NCI-H2196 (cell line): ENCODE measurements around the gene EP400.

Experiments
- DNase-seq: peaks from one replicate; lab custom pipeline; 2025; ENCODE audit not compliant: unreplicated experiment; lab: John Stamatoyannopoulos, UW

EP400 gene

DNA sequence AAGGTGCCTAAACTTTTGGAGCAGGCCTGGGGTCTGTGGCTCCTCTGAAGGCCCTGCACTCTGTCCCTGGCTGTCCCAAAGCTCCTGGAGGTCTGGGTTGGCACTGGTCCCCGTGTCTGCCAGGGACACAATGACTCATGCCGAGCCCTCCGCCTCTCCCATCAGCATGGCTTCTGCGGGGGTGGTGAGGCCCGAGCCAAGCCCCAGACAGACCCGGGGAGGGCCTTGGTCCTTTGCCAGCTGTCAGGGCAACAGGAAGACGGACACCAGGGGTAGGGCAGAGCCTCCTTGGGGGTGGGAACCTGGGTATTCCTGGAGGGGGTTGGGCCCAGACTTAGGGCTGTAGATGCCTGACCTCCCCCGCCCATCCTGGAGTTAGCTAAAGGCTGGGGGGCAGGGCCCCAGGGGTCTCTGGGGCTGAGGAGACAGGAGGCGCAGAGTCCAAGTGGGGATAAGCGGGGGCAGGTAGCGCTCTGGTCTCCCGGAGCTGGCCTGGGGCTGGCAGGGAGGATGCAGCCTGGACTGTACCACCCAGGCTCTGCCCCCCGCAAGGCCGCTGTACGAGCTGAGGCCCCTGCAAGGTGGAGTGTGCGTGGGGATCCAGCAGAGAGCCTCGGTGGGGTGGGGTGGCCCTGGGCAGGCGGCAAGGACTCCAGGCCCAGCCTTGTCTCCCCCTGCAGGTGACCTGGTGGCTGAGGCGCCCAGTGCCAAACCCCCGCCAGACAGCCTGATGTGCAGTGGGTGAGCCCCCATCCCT, 37.0 kb upstream of the EP400 start:
- DNase-seq: peak; percentile 44

DNA sequence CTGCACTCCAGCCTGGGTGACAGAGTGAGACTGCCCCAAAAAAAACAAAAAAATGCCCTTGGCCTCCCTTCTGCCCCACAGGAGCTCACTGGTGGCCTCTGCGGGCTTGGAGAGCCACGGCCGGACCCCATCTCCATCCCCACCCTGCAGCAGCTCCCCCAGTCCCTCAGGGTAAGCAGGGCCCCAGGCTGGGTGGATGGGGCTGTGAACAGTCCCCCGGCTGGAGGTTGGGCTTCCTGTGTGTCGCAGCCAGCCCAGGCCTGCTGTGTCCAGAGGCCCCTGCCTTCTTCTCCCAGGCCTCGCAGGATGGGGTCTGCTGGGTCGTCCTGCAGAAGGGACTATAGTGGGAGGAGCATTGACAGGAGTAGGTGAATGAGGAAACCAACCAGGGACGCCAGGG, 36.1 kb upstream of the EP400 start:
- no peak for DNase-seq

DNA sequence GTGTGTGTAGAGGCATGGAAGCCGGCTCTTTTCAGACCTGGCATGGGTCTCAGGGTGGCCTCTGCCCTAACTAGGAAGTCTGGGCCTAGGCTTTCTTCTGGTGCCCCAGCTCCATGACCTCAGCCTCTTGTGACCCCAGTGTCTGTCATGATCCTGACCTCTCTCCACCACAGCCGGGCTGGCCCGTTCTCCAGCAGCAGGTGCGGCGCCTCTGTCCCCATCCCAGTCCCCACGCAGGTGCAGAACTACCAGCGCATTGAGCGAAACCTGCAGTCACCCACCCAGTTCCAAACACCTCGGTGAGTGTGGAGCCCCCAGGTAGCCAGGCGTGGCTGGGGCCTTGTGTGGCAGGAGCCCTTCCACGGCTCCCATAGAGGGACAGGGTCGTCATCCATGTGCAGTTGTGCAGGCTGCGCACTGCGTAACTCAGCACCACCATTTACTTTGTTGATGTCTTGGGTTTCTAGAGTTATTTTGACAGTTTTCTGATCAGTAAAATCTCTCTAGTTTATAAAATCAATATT, 35.5 kb upstream of the EP400 start:
- no peak for DNase-seq

DNA sequence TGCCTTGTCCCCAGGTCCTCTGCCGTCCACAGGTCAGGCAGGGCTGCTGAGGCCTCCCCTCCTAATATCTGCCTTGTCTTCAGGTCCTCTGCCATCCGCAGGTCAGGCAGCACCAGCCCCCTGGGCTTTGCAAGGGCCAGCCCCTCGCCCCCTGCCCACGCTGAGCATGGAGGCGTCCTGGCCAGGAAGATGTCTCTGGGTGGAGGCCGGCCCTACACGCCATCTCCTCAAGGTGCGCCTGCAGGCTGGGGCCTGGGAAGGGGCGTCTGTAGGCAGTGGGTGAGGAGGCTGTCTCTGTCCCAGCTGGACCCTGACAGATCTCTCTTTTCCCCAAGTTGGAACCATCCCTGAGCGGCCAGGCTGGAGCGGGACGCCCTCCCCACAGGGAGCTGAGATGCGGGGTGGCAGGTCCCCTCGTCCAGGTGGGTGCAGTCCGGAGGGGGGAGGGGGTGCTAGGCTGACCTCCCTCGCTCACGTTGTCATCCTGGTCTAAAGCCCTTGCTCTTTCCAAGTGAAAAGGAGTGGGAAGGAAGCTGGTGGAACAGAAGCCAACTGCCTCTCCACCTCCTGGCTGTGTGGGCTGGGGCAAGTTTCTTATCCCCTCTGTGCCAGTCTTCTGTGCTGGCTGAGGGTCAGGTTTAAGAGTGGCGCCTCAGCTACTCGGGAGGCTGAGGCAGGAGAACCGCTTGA, 34.6 kb upstream of the EP400 start:
- DNase-seq: no peak

DNA sequence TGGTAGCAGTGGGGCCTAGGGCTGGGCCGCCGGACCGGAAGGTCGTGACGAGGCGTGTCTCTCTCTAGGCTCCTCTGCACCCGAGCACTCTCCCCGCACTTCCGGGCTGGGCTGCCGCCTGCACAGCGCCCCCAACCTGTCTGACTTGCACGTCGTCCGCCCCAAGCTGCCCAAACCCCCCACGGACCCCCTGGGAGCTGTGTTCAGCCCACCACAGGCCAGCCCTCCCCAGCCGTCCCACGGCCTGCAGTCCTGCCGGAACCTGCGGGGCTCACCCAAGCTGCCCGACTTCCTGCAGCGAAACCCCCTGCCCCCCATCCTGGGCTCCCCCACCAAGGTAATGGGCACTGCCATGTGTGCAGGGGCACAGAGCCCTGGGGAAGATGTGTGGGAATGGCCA, 33.9 kb upstream of the EP400 start:
- no peak for DNase-seq

DNA sequence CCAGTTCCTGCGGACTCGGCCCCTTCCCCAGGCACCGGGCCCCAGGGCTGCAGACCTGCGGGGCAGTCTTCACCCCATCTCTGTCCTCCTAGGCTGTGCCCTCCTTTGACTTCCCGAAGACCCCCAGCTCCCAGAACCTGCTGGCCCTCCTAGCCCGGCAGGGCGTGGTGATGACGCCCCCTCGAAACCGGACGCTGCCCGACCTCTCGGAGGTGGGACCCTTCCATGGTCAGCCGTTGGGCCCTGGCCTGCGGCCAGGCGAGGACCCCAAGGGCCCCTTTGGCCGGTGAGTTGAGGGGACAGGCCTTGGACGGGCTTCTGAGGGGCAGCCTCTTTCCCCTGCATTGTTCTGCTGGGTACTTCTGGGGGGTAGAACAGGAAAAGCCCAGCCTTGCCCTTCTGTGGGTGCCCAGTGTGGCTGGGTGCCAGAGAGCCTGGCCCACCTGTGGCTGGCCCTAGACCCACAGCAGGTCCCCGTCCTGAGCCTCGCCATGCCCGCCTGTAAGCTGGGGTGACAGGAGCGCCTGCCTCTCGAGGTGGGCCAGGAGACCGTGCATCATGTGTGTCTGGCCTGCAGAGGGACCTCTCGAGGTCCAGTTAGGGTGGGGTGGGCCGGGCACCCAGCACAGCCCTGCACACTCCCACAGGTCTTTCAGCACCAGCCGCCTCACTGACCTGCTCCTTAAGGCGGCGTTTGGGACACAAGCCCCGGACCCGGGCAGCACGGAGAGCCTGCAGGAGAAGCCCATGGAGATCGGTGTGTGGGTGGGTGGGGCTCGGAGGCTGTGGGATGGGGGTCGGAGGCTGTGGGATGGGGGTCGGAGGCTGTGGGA, 33.2 kb upstream of the EP400 start:
- no peak for DNase-seq

DNA sequence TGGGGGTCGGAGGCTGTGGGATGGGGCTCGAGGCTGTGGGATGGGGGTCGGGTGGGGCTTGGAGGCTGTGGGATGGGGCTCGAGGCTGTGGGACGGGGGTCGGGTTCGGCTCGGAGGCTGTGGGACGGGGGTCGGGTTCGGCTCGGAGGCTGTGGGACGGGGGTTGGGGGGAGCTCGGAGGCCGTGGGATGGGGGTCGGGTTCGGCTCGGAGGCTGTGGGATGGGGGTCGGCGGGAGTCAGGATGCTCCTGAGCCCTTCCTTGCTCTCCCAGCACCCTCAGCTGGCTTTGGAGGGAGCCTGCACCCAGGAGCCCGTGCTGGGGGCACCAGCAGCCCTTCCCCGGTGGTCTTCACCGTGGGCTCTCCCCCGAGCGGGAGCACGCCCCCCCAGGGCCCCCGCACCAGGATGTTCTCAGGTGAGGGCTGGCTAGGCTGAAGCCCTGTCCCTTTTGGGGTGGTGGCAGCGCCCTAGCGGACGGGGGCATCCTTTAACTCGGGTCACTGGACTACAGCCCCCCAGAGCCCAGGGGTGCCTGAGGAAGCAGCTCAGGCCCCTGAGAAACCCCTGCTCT, 32.5 kb upstream of the EP400 start:
- DNase-seq: no peak

DNA sequence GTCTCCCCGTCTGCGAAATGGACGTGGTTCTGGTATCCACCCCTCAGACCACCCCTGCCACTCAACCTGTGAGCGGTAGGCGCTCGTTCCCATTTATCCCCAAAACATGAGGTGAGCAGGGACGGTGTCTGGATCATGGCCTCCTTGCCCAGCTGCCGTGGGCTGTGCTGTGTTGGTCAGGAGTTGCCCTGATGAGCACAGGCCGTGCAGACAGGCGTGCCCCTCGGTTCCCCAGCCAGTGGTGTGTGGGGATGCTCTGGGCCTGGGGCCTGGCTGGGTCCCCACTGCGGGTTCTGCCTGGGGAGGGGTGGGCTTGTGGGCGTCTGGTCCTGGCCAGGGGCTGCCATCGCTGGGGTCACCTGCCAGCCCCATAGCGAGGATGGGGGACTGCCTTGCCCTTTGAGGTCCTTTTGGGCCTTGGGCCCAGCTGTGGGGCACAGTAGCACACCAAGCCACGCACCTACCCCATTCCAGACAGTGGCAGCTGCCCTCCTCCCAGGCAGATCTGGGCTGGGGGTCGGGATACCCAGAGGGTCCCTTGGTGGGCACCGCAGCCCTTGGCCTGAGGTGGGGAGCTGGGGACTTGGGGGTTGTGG, 31.9 kb upstream of the EP400 start:
- DNase-seq: no peak

DNA sequence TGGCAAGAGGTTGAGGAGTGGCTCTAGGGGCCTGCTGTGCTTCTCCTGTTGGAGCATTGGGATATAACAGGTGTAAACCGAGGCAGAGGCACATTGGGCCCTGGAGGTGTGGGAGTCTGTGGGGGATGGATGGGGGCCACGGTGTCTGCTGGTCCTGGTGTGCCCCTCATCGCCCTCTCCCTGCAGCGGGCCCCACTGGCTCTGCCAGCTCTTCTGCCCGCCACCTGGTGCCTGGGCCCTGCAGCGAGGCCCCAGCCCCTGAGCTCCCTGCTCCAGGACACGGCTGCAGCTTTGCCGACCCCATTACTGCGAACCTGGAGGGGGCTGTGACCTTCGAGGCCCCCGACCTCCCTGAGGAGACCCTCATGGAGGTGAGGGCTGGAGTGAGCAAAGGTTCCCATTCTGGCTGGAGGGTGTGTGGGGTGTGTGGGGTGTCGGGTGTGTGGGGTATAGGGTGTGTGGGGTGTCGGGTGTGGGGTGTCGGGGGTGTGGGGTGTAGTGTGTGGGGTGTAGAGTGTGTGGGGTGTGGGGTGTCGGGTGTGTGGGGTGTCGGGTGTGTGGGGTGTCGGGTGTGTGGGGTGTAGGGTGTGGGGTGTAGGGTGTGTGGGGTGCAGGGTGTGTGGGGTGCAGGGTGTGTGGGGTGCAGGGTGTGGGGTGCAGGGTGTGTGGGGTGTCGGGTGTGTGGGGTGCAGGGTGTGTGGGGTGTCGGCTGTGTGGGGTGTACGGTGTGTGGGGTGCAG, 31.3 kb upstream of the EP400 start:
- DNase-seq: no peak

DNA sequence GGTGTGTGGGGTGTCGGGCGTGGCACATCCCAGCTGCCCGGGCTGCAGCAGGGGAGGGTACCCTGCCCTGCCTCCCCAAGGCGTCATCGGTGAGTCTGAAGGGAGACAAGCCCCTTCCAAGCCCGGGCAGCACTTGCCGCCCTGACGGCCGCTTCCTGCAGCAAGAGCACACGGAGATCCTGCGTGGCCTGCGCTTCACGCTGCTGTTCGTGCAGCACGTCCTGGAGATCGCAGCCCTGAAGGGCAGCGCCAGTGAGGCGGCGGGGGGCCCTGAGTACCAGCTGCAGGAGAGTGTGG, 30.7 kb upstream of the EP400 start:
- DNase-seq: no peak

DNA sequence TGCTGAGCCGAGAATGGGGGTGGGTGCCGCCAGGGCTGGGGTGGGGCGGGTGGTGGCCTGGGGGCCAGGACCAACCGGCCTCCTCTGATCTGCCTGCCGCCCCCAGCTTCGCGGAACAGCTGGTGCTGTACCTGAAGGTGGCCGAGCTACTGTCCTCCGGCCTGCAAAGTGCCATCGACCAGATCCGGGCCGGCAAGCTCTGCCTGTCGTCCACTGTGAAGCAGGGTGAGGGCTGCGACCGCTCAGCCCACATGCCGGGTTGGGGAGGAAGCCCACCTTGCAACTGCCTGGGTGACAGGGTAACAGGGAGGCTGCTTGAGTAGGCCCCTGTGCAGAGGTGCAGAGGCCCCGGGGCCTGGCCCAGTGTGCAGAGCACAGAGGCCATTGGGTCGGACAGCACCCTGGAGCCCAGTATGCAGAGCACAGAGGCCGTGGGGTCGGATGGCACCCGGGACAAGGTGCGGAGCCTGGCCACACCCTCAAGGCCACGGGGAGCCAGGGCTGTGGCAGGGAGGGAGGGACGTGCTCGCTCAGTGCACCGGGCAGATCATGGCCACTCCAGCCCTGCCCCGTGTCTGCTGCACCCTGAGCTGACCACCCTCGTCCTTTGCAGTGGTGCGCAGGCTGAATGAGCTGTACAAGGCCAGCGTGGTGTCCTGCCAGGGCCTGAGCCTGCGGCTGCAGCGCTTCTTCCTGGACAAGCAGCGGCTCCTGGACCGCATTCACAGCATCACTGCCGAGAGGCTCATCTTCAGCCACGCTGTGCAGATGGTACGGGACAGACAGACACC, 30.2 kb upstream of the EP400 start:
- DNase-seq: no peak

DNA sequence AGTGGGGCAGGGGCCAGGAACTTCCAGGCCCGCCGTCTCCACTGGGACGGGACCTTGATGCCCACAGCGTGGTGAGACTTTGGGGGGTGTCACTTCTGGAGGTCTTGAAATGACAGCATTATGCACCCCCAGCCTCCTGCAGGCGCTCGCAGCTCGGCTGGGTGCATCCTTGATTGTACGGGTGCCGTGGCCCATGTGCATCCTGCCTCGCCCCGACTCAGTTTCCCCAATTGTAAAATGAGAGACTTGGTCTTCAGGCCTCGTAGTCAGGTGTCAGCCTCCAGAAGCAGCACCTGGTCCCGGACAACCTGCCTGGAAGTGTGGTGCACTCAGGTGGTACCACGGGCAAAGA, 29.6 kb upstream of the EP400 start:
- no peak for DNase-seq

DNA sequence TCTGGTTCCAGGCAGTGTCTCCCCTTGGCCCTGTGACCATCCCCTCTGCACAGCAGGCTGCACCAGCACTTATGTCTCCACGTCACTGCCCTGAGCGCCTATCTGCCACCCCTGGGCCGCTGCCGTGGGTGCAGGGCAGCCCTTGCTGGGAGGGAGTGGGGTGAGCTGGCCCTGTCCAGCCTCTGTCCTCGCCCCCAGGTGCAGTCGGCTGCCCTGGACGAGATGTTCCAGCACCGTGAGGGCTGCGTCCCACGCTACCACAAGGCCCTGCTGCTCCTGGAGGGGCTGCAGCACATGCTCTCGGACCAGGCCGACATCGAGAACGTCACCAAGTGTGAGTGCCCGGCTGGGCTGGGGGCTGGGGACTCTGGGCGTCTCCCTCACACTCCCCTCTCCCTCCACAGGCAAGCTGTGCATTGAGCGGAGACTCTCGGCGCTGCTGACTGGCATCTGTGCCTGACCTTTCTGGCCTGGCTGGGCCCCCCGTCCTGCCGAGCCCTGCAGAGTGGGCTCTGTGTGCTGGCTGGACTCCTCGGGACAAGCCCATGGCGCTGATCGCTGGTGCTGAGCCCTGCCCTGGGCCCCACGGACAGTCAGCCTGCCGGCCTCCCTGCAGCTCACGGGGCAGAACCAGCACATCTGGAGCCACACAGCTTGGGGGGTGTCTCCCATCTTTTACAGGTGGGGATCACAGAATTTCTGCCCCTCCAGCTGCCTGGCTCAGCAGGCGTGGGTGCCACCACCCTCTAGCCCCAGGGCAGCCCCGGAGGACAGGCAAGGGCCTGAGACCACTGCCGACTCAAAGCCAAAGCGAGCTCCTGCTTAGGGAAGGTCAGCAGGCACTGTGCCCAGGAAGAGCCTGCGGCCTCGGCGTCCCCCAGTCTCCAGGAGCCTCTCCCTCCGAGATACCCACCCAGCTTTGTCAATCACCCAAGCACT, 28.6 kb upstream of the EP400 start:
- no peak for DNase-seq

DNA sequence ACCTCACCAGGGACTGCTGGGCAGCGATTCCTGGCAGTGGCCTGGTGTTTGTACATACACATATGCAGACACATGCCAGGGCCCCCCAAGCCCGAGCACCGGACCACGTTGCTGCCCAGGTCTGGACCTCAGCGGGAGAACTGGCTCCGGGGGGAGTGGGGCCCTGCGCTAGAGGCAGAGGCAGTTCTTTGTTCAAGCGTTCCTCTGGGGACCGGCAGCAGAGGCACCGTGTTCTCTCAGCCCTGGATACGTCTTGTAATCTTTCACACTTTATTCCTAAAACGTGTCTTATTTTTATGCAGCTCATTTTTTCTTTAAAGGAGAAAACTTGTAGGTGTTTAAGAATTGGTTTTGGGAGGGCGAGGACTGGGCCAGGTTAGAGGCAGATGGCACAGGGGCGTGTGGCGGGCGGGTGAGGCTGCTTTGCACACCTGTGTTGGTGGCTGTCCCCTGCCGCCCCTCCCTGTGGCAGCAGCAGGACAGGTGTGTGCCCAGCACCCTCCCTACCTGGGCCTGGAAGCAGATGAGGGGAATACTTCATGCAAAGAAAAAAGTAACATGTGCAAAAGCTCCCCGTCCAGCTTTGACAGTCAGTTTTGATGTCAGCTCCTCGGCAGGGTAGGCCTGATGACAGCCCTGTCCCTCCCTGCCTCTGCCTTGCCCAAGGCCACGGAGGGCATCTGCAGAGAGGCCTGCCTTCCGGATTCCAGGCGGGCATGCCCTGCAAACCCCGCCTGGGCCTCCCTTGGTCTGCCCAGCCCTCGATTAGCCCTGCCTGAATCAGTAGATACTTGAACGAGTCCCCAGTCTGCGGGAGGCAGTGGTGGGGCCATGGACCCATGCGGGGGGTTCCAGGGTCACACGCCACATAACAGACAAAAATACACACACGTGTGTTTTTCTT, 27.6 kb upstream of the EP400 start:
- no peak for DNase-seq

DNA sequence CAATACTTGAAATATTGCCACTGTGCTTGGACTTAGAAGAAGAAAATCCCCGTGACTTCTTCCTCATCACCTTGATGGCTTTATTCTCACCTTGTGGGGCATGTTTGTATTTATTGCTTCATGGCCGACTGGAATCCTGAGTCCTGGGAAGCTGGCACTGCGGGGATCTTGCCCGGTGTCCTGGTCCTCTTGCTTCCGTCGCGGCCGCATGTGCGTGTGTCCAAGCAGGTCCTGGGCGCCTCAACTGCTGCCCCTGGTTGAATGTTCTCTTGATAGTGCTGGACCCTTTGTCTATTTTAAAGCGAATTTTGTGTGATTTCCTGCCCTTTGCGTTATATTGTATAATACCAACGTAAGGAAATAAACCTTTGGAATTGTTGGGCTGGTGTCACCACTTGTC, 27.0 kb upstream of the EP400 start:
- DNase-seq: no peak

DNA sequence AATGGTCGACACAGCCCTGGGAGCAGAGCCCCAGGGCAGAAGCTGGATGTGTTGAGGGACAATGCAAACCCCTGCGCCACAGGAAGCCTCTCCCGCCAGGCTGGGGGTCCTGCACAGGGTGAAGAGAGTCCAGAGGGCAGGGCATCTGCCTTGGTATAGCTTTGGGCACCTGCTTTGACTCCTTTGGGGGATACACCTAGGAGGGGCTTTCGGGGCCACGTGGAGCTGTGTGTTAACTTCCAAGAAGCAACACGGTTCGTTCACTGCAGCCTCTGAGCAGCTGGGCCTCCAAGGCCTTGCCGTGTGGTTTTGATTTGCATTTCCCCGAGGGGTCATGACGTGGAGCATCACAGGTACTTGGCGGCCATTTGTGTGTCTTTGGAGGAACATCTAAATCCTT, 26.5 kb upstream of the EP400 start:
- DNase-seq: no peak
